ENCODE measurements around the gene TPSG1.
A peak's percentile ranks its signal among the peaks of the same experiment; 100 is the strongest.
"Not testable (repeated sequence)": the region's sequence is repeated elsewhere in the genome, so short reads cannot be mapped to it uniquely, and the experiment has no call there.

The TPSG1 gene

GRCh38 chr16:1193825-1194581 lies 31.1 kb downstream of the TPSG1 start:
- DNase-seq = no peak

GRCh38 chr16:1193143-1193824 lies 31.8 kb downstream of the TPSG1 start:
- no peak for DNase-seq

GRCh38 chr16:1192384-1193073 lies 32.5 kb downstream of the TPSG1 start:
- no peak for DNase-seq

- not testable (repeated sequence) for DNase-seq
Observed at GRCh38 chr16:1190789-1191188, 34.3 kb downstream of the TPSG1 start.

- no peak for DNase-seq
Observed at GRCh38 chr16:1189455-1189854, 35.6 kb downstream of the TPSG1 start.

- DNase-seq = peak; percentile 61
Observed at GRCh38 chr16:1188432-1189189, 36.5 kb downstream of the TPSG1 start.

- not testable (repeated sequence) for DNase-seq
Observed at GRCh38 chr16:1185460-1186207, 39.4 kb downstream of the TPSG1 start.

- DNase-seq = no peak
Observed at GRCh38 chr16:1184980-1185379, 40.1 kb downstream of the TPSG1 start.

GRCh38 chr16:1184156-1184868 lies 40.8 kb downstream of the TPSG1 start:
- DNase-seq = no peak

GRCh38 chr16:1182950-1183907 lies 41.8 kb downstream of the TPSG1 start:
- DNase-seq = no peak

GRCh38 chr16:1182316-1182671 lies 42.8 kb downstream of the TPSG1 start:
- no peak for DNase-seq

- DNase-seq = no peak
Observed at GRCh38 chr16:1181404-1182315, 43.4 kb downstream of the TPSG1 start.

- DNase-seq = no peak
Observed at GRCh38 chr16:1180549-1181403, 44.3 kb downstream of the TPSG1 start.

- no peak for DNase-seq
Observed at GRCh38 chr16:1178295-1178910, 46.7 kb downstream of the TPSG1 start.

GRCh38 chr16:1177750-1178149 lies 47.3 kb downstream of the TPSG1 start:
- no peak for DNase-seq

- DNase-seq = no peak
Observed at GRCh38 chr16:1177053-1177452, 48.0 kb downstream of the TPSG1 start.

- no peak for DNase-seq
Observed at GRCh38 chr16:1176280-1176897, 48.7 kb downstream of the TPSG1 start.
